K562 (cell line): ENCODE measurements around the gene WASHC4. TPM values are rescaled to one million over a fixed set of nuclear protein-coding genes. Genes with fewer than 3 reads are reported as not detected.

Source experiments
- ATAC-seq: fragments of 200-7000 bp; cut with Tn5 transposase; 3 replicates; pipeline ENCODE4 v1.9.1; 2020; ENCODE audit warnings: moderate library complexity
- BruUV-seq: library from RNA; stranded (reverse); fragments of 400-500 nt; replicated peaks from 2 replicates; lab custom pipeline; 2021; lab: Mats Ljungman, UMichigan
- CTCF ChIA-PET: fragments of 300-600 bp; formaldehyde crosslinking; extraction: SDS; loops from one replicate; lab custom pipeline; 2021; ENCODE audit warnings: low intra/inter-chr PET ratio; lab: Yijun Ruan, JAX
- POLR2A ChIA-PET: fragments of 300-600, 350-650 bp; sonication (Branson Sonifier 250); formaldehyde crosslinking; extraction: SDS; loops from one replicate; lab custom pipeline; 2021; ENCODE audit warnings: antibody characterized with exemption, inconsistent platforms; lab: Yijun Ruan, JAX
- DNase-seq, 4 experiments: peaks; one replicate each; pipeline versions ENCODE4 v3.0.0 to v3.0.0-alpha.2; 2011 to 2018; ENCODE audit warnings: low spot score in 3 of 4, mixed read lengths in 3 of 4; ENCODE audit errors: extremely low read depth in 1 of 4
- FAIRE-seq: peaks from 2 replicates; lab custom pipeline; 2011; peaks lifted over from hg19 to GRCh38; lab: Jason Lieb, UNC
- H2AFZ ChIP-seq: 2 replicates; pipeline ENCODE4 v1.6.0; 2011; ENCODE audit warnings: low read depth, low read length, control low read depth, inconsistent platforms
- H3K27ac ChIP-seq: fragments of 200-600 bp; 3 replicates; pipeline ENCODE4 v1.8.0; 2011; ENCODE audit warnings: low read depth, mild to moderate bottlenecking, control low read depth, inconsistent platforms, low read length, moderate library complexity, mixed read lengths; ENCODE audit errors: extremely low read depth
- H3K27me3 ChIP-seq, 2 experiments: fragments of 300-600 bp in 1 of 2; 2 replicates in 1 of 2; 3 replicates in 1 of 2; pipeline versions ENCODE4 v1.6.0 to v1.8.0; 2011; ENCODE audit warnings: inconsistent platforms in 2 of 2, low read length in 2 of 2, mild to moderate bottlenecking in 1 of 2, mixed read lengths in 1 of 2, moderate library complexity in 1 of 2; ENCODE audit not compliant: control insufficient read depth in 2 of 2, insufficient read depth in 2 of 2
- H3K36me3 ChIP-seq: fragments of 300-600 bp; 3 replicates; pipeline ENCODE4 v1.8.0; 2011; ENCODE audit warnings: mild to moderate bottlenecking, low read length, inconsistent platforms; ENCODE audit not compliant: control insufficient read depth, insufficient read depth
- H3K4me1 ChIP-seq, 2 experiments: fragments of 200-600 bp in 1 of 2; replicated peaks in 1 of 2; 2 replicates in 1 of 2; 3 replicates in 1 of 2; pipeline versions ENCODE4 v1.5.1 to v1.8.0; 2011; ENCODE audit warnings: inconsistent platforms in 2 of 2, low read length in 2 of 2, mild to moderate bottlenecking in 1 of 2, mixed read lengths in 1 of 2, moderate library complexity in 1 of 2; ENCODE audit not compliant: control insufficient read depth in 2 of 2, insufficient read depth in 2 of 2
- H3K4me2 ChIP-seq: 2 replicates; pipeline ENCODE4 v1.6.1; 2011; ENCODE audit warnings: low read length, control low read depth, inconsistent platforms, mixed read lengths; ENCODE audit not compliant: insufficient read depth
- H3K4me3 ChIP-seq: fragments of 200-600 bp; sonication (generic), shearing (Covaris generic); 2 replicates; pipeline ENCODE4 v1.5.1; 2016; ENCODE audit warnings: control low read depth, inconsistent platforms
- H3K79me2 ChIP-seq: fragments of 200-600 bp; 3 replicates; pipeline ENCODE4 v1.8.0; 2011; ENCODE audit warnings: low read length, inconsistent platforms; ENCODE audit not compliant: control insufficient read depth, insufficient read depth
- H3K9ac ChIP-seq, 2 experiments: 2 replicates each; pipeline versions ENCODE4 v1.6.0 to v1.6.1; 2011; ENCODE audit warnings: low read depth in 2 of 2, low read length in 2 of 2, control low read depth in 1 of 2, inconsistent platforms in 1 of 2, mild to moderate bottlenecking in 1 of 2, mixed read lengths in 1 of 2; ENCODE audit not compliant: insufficient read depth in 1 of 2
- H3K9me1 ChIP-seq: one replicate; pipeline ENCODE4 v1.6.0; 2011; ENCODE audit warnings: inconsistent platforms, mild to moderate bottlenecking, low read length, moderate library complexity; ENCODE audit not compliant: control insufficient read depth, insufficient read depth
- H3K9me3 ChIP-seq: replicated peaks from 2 replicates; pipeline ENCODE4 v1.5.1; 2011; ENCODE audit warnings: low read depth, low read length, inconsistent platforms; ENCODE audit not compliant: control insufficient read depth, insufficient read depth
- H4K20me1 ChIP-seq: replicated peaks from 2 replicates; pipeline ENCODE4 v1.6.1; 2011; ENCODE audit warnings: low read length, inconsistent platforms, mixed read lengths; ENCODE audit not compliant: control insufficient read depth, insufficient read depth
- ARID2 ChIP-seq: fragments of 450-650 bp; IDR thresholded peaks from 2 replicates; pipeline ENCODE4 v1.6.1; 2017; ENCODE audit warnings: antibody characterized with exemption, mild to moderate bottlenecking
- BHLHE40 ChIP-seq: IDR thresholded peaks from 2 replicates; pipeline ENCODE4 v1.6.1; 2011; ENCODE audit warnings: low read length, improper control_type of control experiment
- DPF2 ChIP-seq: fragments of 450-650 bp; IDR thresholded peaks from 2 replicates; pipeline ENCODE4 v1.6.1; 2016
- JUN ChIP-seq, 2 experiments: sonication (generic) in 1 of 2; formaldehyde crosslinking in 1 of 2; IDR thresholded peaks; 2 replicates each; pipeline versions ENCODE4 v1.6.1 to v1.8.0; 2012 to 2022; ENCODE audit warnings: borderline replicate concordance in 2 of 2, mild to moderate bottlenecking in 2 of 2, improper control_type of control experiment in 1 of 2, low read depth in 1 of 2, low read length in 1 of 2, missing genetic modification reagents in 1 of 2
- JUND ChIP-seq, 2 experiments: IDR thresholded peaks; 2 replicates in 1 of 2; 3 replicates in 1 of 2; pipeline ENCODE4 v1.6.1; 2011; ENCODE audit warnings: borderline replicate concordance in 2 of 2, low read depth in 2 of 2, low read length in 2 of 2, improper control_type of control experiment in 1 of 2, missing biosample characterization in 1 of 2, missing genetic modification characterization in 1 of 2, missing genetic modification reagents in 1 of 2
- NFYB ChIP-seq: IDR thresholded peaks from 2 replicates; pipeline ENCODE4 v1.6.1; 2011; ENCODE audit warnings: mild to moderate bottlenecking, moderate library complexity; ENCODE audit not compliant: insufficient read length; ENCODE audit errors: extremely low read depth
- RHOXF2B ChIP-seq: fragments of 250-450 bp; sonication (Bioruptor Pico); conservative IDR thresholded peaks from 2 replicates; pipeline ENCODE4 v1.5.1; 2021
- SETDB1 ChIP-seq: IDR thresholded peaks from one replicate; pipeline ENCODE4 v1.6.1; 2012; ENCODE audit warnings: low read length, control low read depth, inconsistent platforms
- SREBF2 ChIP-seq: sonication (generic); formaldehyde crosslinking; IDR thresholded peaks from 2 replicates; pipeline ENCODE4 v1.4.0; 2020; ENCODE audit warnings: mild to moderate bottlenecking, missing genetic modification reagents
- TRIM24 ChIP-seq, 2 experiments: fragments of 450-650 bp; IDR thresholded peaks; 2 replicates each; pipeline ENCODE4 v1.6.1; 2016
- TRIM25 ChIP-seq: fragments of 450-650 bp; IDR thresholded peaks from 2 replicates; pipeline ENCODE4 v1.7.0; 2016; ENCODE audit warnings: borderline replicate concordance
- ZC3H4 ChIP-seq: sonication (generic); formaldehyde crosslinking; IDR thresholded peaks from 2 replicates; pipeline ENCODE4 v1.9.0; 2021; ENCODE audit warnings: missing genetic modification reagents, borderline replicate concordance
- ZFP36 ChIP-seq: fragments of 150-350 bp; IDR thresholded peaks from 2 replicates; pipeline ENCODE4 v1.6.1; 2018; ENCODE audit warnings: low read length, low read depth; ENCODE audit not compliant: partially characterized antibody
- ZNF224 ChIP-seq: sonication (generic); formaldehyde crosslinking; IDR thresholded peaks from 2 replicates; pipeline ENCODE4 v1.8.0; 2022; ENCODE audit warnings: mild to moderate bottlenecking, missing genetic modification reagents
- ZNF24 ChIP-seq: fragments of 450-650 bp; IDR thresholded peaks from 2 replicates; pipeline ENCODE4 v1.6.1; 2016
- ZNF324 ChIP-seq: fragments of 250-450 bp; sonication (Bioruptor Pico); IDR thresholded peaks from 2 replicates; pipeline ENCODE4 v1.4.0; 2020; ENCODE audit warnings: mild to moderate bottlenecking
- ZNF431 ChIP-seq: sonication (generic); formaldehyde crosslinking; IDR thresholded peaks from 2 replicates; pipeline ENCODE4 v1.8.0; 2022; ENCODE audit warnings: mild to moderate bottlenecking, missing genetic modification reagents
- ZNF699 ChIP-seq: fragments of 250-450 bp; sonication (Bioruptor Pico); IDR thresholded peaks from 2 replicates; pipeline ENCODE4 v1.8.0; 2021; ENCODE audit warnings: mild to moderate bottlenecking, moderate library complexity; ENCODE audit not compliant: insufficient replicate concordance
- WGBS: fragments of 100-300 bp; shearing (Covaris generic); methylation state at CpG from one replicate; pipeline ENCODE4 v1.1.6; 2016; ENCODE audit warnings: low coverage, mixed read lengths; ENCODE audit not compliant: insufficient coverage; ENCODE audit errors: missing lambda C conversion rate; 5-methylcytosine and 5-hydroxymethylcytosine counted together
- in situ Hi-C: fragments of 300-500 bp; cut with MboI; formaldehyde crosslinking; loops from 4 replicates; pipeline ENCODE4 v1.15.0; 2018; ENCODE audit warnings: inconsistent platforms, mixed read lengths
- intact Hi-C: fragments of 100-400 bp; cut with micrococcal nuclease; formaldehyde crosslinking; loops from 2 replicates; pipeline ENCODE4 v1.14.2; 2022
- polyA plus RNA-seq, 8 experiments: library from polyadenylated mRNA; depleted of rRNA in 4 of 8; stranded (reverse) in 5 of 8; unstranded in 3 of 8; fragments of >200 nt; fragmentation: Nextera tagmentation in 2 of 8; fragmentation: Illumina TruSeq in 1 of 8; extraction: Ambion mirVana in 2 of 8; extraction: Trizol in 1 of 8; gene quantifications; 2 replicates each; pipeline versions ENCODE4 v1.2.1 to v1.2.3, GENCODE V29; 2011 to 2014; ENCODE audit warnings: inconsistent platforms in 1 of 8, missing spikeins in 1 of 8
- total RNA-seq, 7 experiments: library from RNA; depleted of rRNA in 6 of 7; stranded (reverse); fragments of >200 nt in 6 of 7; fragmentation: Illumina TruSeq in 2 of 7; extraction: Trizol in 2 of 7; gene quantifications; 2 replicates each; pipeline versions ENCODE4 v1.2.1 to v1.2.3, GENCODE V29; 2011 to 2021; ENCODE audit warnings: low replicate concordance in 1 of 7
- TF ChIP-seq, protein P1 (sequence below), 3 experiments: fragments of 200-800 bp in 1 of 3; fragments of 250-450 bp in 1 of 3; fragments of 450-650 bp in 1 of 3; sonication (Bioruptor Pico) in 1 of 3; sonication (Bioruptor generic) in 1 of 3; formaldehyde crosslinking in 1 of 3; IDR thresholded peaks; 2 replicates each; pipeline versions ENCODE4 v1.6.1 to v1.8.0; 2016 to 2022; ENCODE audit warnings: mild to moderate bottlenecking in 2 of 3, missing genetic modification characterization in 2 of 3, missing compliant biosample characterization in 1 of 3, moderate library complexity in 1 of 3

Gene WASHC4
- total and polyA plus RNA-seq, 9 of the 15 experiments (the other 6 are each of a cell fraction or from before 2014, with no cell fraction given) = 12.5 to 38.5 (median 21.3) TPM

- Histone ChIP-seq H3K79me2 (no peaks in the 10 kb centered on the region), H3K4me3 (no peak overlapping the region), H4K20me1 (no peaks in the 10 kb centered on the region), H2AFZ (no peak overlapping the region), H3K9ac (no peak overlapping the region), H3K9me3 (no peaks in the 10 kb centered on the region), H3K9me1 (no peaks in the 10 kb centered on the region), H3K4me1 (no peaks in the 10 kb centered on the region; a peak in 1 of 5 replicates), H3K27ac (no peak overlapping the region), H3K4me2 (no peak overlapping the region), H3K36me3 (peaks cover 3% of the 10 kb centered on the region; the same call in 1 of the 3 replicates), H3K27me3 (no peaks in the 10 kb centered on the region)
- in situ Hi-C loops (no loop called here), intact Hi-C loops (no loop called here)
- ChIA-PET POLR2A (interaction anchor here (1.9 to 2.1 kb wide), 2 partner anchors 12 to 13 kb away, joined by 5 to 7 read pairs; no protein-coding TSS in a partner anchor), CTCF (no interaction called here)
- TF ChIP-seq ZNF699 (no peak), ZNF431 (CRISPR knock-in tag) (no peak), NFYB (no peak), SREBF2 (no peak), SETDB1 (no peak), ZC3H4 (CRISPR knock-in tag) (no peak), TRIM24 (IDR thresholded peaks at IDR 0.05) (no peak), JUN (IDR thresholded peaks at IDR 0.05; ENCODE audit: borderline replicate concordance, low read depth, low read length) (no peak), JUN (CRISPR knock-in tag; IDR thresholded peaks at IDR 0.05; ENCODE audit: borderline replicate concordance) (no peak), ZNF224 (CRISPR knock-in tag) (no peak), BHLHE40 (no peak), DPF2 (no peak), JUND (IDR thresholded peaks at IDR 0.05; ENCODE audit: borderline replicate concordance, low read depth, low read length) (no peak), JUND (tag; IDR thresholded peaks at IDR 0.05; ENCODE audit: borderline replicate concordance, low read depth, low read length) (no peak), ZNF324 (CRISPR knock-in tag) (no peak), ZNF24 (no peak), RHOXF2B (CRISPR knock-in tag) (no peak), ARID2 (no peak), ZFP36 (no peak), TRIM25 (no peak)
- TF ChIP-seq, protein P1, sequence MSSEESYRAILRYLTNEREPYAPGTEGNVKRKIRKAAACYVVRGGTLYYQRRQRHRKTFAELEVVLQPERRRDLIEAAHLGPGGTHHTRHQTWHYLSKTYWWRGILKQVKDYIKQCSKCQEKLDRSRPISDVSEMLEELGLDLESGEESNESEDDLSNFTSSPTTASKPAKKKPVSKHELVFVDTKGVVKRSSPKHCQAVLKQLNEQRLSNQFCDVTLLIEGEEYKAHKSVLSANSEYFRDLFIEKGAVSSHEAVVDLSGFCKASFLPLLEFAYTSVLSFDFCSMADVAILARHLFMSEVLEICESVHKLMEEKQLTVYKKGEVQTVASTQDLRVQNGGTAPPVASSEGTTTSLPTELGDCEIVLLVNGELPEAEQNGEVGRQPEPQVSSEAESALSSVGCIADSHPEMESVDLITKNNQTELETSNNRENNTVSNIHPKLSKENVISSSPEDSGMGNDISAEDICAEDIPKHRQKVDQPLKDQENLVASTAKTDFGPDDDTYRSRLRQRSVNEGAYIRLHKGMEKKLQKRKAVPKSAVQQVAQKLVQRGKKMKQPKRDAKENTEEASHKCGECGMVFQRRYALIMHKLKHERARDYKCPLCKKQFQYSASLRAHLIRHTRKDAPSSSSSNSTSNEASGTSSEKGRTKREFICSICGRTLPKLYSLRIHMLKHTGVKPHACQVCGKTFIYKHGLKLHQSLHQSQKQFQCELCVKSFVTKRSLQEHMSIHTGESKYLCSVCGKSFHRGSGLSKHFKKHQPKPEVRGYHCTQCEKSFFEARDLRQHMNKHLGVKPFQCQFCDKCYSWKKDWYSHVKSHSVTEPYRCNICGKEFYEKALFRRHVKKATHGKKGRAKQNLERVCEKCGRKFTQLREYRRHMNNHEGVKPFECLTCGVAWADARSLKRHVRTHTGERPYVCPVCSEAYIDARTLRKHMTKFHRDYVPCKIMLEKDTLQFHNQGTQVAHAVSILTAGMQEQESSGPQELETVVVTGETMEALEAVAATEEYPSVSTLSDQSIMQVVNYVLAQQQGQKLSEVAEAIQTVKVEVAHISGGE (CRISPR knock-in tag; IDR thresholded peaks at IDR 0.05) = no peak
- FAIRE-seq = no peak
- BruUV-seq = no TSS peak
- no peak for ATAC-seq
- whole genome bisulfite sequencing = 43% methylated on average over 7 of the region's 7 CpGs
- no peak for DNase-seq
Measured at GRCh38 chr12:105218434-105218833, 110.9 kb downstream of the WASHC4 start.
